GM19035 (cell line): ENCODE data around the gene CLN3.
"Not testable (repeated sequence)": the region's sequence is repeated elsewhere in the genome, so short reads cannot be mapped to it uniquely, and the experiment has no call there.

Source experiments
- ATAC-seq: cut with Tn5 transposase; IDR thresholded peaks from one replicate; pipeline ENCODE4 v1.9.1; 2021; ENCODE audit not compliant: unreplicated experiment

CLN3 gene

GRCh38 chr16:28491970-28492474, at the start of gene CLN3:
Gene CLN3 (minus strand): TSS chr16:28492074. CDS start chr16:28491759, 315 bp downstream.
- peak; percentile 68 for ATAC-seq

GRCh38 chr16:28540346-28540745, 48.5 kb upstream of the CLN3 start:
- no peak for ATAC-seq

GRCh38 chr16:28538733-28539596, 47.1 kb upstream of the CLN3 start, which contains the start of gene NUPR1:
Gene NUPR1 (minus strand): TSS chr16:28538974. CDS start chr16:28538907, 67 bp downstream.
- no peak for ATAC-seq

GRCh38 chr16:28537964-28538732, 46.3 kb upstream of the CLN3 start:
- no peak for ATAC-seq

- ATAC-seq: no peak
These were observed 45.2 kb upstream of the CLN3 start for GRCh38 chr16:28537076-28537475.

- ATAC-seq: no peak
These were observed 42.9 kb upstream of the CLN3 start for GRCh38 chr16:28534542-28535373.

- ATAC-seq: no peak
These were observed 41.2 kb upstream of the CLN3 start for GRCh38 chr16:28532940-28533647.

- ATAC-seq: no peak
These were observed 40.2 kb upstream of the CLN3 start for GRCh38 chr16:28531777-28532744.

- ATAC-seq: no peak
These were observed 37.2 kb upstream of the CLN3 start for GRCh38 chr16:28529124-28529523.

- ATAC-seq: no peak
These were observed 36.6 kb upstream of the CLN3 start for GRCh38 chr16:28528463-28528867.

GRCh38 chr16:28527985-28528384, 36.1 kb upstream of the CLN3 start:
- no peak for ATAC-seq

- ATAC-seq: not testable (repeated sequence)
These were observed 35.4 kb upstream of the CLN3 start for GRCh38 chr16:28527100-28527785.

- ATAC-seq: no peak
These were observed 34.6 kb upstream of the CLN3 start for GRCh38 chr16:28526201-28527099.

GRCh38 chr16:28524681-28525171, 32.9 kb upstream of the CLN3 start:
- ATAC-seq: no peak

- ATAC-seq: no peak
These were observed 30.9 kb upstream of the CLN3 start for GRCh38 chr16:28522792-28523191.

GRCh38 chr16:28521436-28521835, 29.6 kb upstream of the CLN3 start:
- no peak for ATAC-seq

GRCh38 chr16:28520672-28521071, 28.8 kb upstream of the CLN3 start:
- no peak for ATAC-seq
